Measurements from ENCODE around the gene MYH11.

The MYH11 gene

GRCh38 chr16:15654591-15654990 lies 202.2 kb downstream of the MYH11 start:
- H3K79me2 ChIP-seq (ENCODE audit: low read length) = peaks cover 94% of the 10 kb centered on the region
- H3K9me3 ChIP-seq (ENCODE audit: insufficient read depth, low read length) = no peaks in the 10 kb centered on the region
- no peak overlapping the region for H3K4me3 ChIP-seq (ENCODE audit: low read length)
- no peak for TF ChIP-seq EZH2phosphoT487 (IDR thresholded peaks at IDR 0.05; ENCODE audit: low read depth)
- TF ChIP-seq CTCF (IDR thresholded peaks at IDR 0.05; ENCODE audit: low read depth, low read length) = no peak
- peaks cover 60% of the 10 kb centered on the region for H4K20me1 ChIP-seq (ENCODE audit: insufficient read depth, low read length)
- no peak overlapping the region for H3K27ac ChIP-seq (ENCODE audit: low read length)
- no peak overlapping the region for H3K9ac ChIP-seq (ENCODE audit: low read length)
- no peak overlapping the region for H2AFZ ChIP-seq (ENCODE audit: low read depth, low read length)
- no peak overlapping the region for H3K4me2 ChIP-seq (ENCODE audit: low read length)
- H3K4me1 ChIP-seq (ENCODE audit: low read length) = peaks cover 17% of the 10 kb centered on the region; the same call in 1 of the 2 replicates
- no peaks in the 10 kb centered on the region for H3K27me3 ChIP-seq (ENCODE audit: low read depth, low read length)
- peaks cover 33% of the 10 kb centered on the region for H3K36me3 ChIP-seq (replicated peaks; ENCODE audit: low read depth, low read length)

DNA sequence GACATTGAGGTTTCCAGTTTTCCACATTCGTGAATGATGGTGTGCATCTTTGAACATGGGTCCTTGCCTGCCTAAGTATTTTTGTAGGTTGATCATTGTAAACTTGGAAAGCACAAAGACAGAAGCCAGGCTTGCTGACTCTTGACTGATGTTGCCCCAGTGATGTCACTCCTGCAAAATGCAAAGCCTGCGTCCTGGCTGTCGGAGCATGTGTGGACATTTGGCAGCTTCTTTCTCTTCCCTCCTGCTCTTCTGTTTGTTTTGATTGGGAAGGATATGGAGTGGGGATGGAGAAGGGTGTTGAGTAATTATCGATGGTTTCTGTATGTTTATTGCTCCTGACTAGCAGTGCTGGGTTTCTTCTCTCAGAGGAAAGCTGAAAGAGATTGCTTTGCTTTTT lies 203.6 kb downstream of the MYH11 start:
- TF ChIP-seq EZH2phosphoT487 (IDR thresholded peaks at IDR 0.05; ENCODE audit: low read depth) (no peak), CTCF (IDR thresholded peaks at IDR 0.05; ENCODE audit: low read depth, low read length) (no peak)
- H3K9me3 ChIP-seq (ENCODE audit: insufficient read depth, low read length) = no peaks in the 10 kb centered on the region
- H3K9ac ChIP-seq (ENCODE audit: low read length) = no peak overlapping the region
- peaks cover 32% of the 10 kb centered on the region for H3K36me3 ChIP-seq (replicated peaks; ENCODE audit: low read depth, low read length)
- H3K27me3 ChIP-seq (ENCODE audit: low read depth, low read length) = no peaks in the 10 kb centered on the region
- H3K4me2 ChIP-seq (ENCODE audit: low read length) = no peak overlapping the region
- H3K27ac ChIP-seq (ENCODE audit: low read length) = no peak overlapping the region
- H3K4me1 ChIP-seq (ENCODE audit: low read length) = peaks cover 22% of the 10 kb centered on the region; the same call in 1 of the 2 replicates
- H4K20me1 ChIP-seq (ENCODE audit: insufficient read depth, low read length) = peaks cover 50% of the 10 kb centered on the region
- H3K4me3 ChIP-seq (ENCODE audit: low read length) = no peak overlapping the region
- H3K79me2 ChIP-seq (ENCODE audit: low read length) = peaks cover 83% of the 10 kb centered on the region
- H2AFZ ChIP-seq (ENCODE audit: low read depth, low read length) = no peak overlapping the region
